T-helper 1 cell (primary cell): ENCODE results near the gene SERINC5.
"Not testable (repeated sequence)": the region's sequence is repeated elsewhere in the genome, so short reads cannot be mapped to it uniquely, and the experiment has no call there.

Experiments used
- DNase-seq, 5 donors: peaks; one replicate each; pipeline ENCODE4 v3.0.0-alpha.2; 2012 to 2020

The SERINC5 gene

GRCh38 chr5:80128141-80128540 is 127.7 kb downstream of the SERINC5 start:
- no peak for DNase-seq

GRCh38 chr5:80127116-80127552 is 128.7 kb downstream of the SERINC5 start:
- peak in 1 of 5 donors; percentile 27 for DNase-seq

GRCh38 chr5:80125962-80126480 is 129.8 kb downstream of the SERINC5 start:
- DNase-seq, result peak in 1 of 5 donors; percentile 81

- no peak for DNase-seq
Observed at GRCh38 chr5:80125022-80125961, 130.6 kb downstream of the SERINC5 start.

- DNase-seq, result no peak
Observed at GRCh38 chr5:80124121-80124918, 131.5 kb downstream of the SERINC5 start.

GRCh38 chr5:80122579-80122978 is 133.3 kb downstream of the SERINC5 start:
- DNase-seq, result no peak

- no peak for DNase-seq
Observed at GRCh38 chr5:80119372-80119771, 136.5 kb downstream of the SERINC5 start.

- DNase-seq, result peak in 1 of 5 donors; percentile 45
Observed at GRCh38 chr5:80117446-80117845, 138.4 kb downstream of the SERINC5 start.

- DNase-seq, result no peak
Observed at GRCh38 chr5:80116465-80116864, 139.4 kb downstream of the SERINC5 start.

GRCh38 chr5:80116000-80116399 is 139.8 kb downstream of the SERINC5 start:
- DNase-seq, result no peak

- DNase-seq, result no peak
Observed at GRCh38 chr5:80114860-80115259, 141.0 kb downstream of the SERINC5 start.

- DNase-seq, result not testable (repeated sequence)
Observed at GRCh38 chr5:80111376-80111990, 144.4 kb downstream of the SERINC5 start.

GRCh38 chr5:80109646-80110478 is 146.0 kb downstream of the SERINC5 start:
- DNase-seq, result no peak

GRCh38 chr5:80106916-80107315 is 148.9 kb downstream of the SERINC5 start:
- no peak for DNase-seq

- no peak for DNase-seq
Observed at GRCh38 chr5:80105698-80106439, 150.0 kb downstream of the SERINC5 start.

- no peak for DNase-seq
Observed at GRCh38 chr5:80103371-80103770, 152.5 kb downstream of the SERINC5 start.

- peak in 1 of 5 donors; percentile 75 for DNase-seq
Observed at GRCh38 chr5:80101993-80102392, 153.9 kb downstream of the SERINC5 start.

- no peak for DNase-seq
Observed at GRCh38 chr5:80097451-80097850, 158.4 kb downstream of the SERINC5 start.

GRCh38 chr5:80094236-80094738 is 161.6 kb downstream of the SERINC5 start:
- no peak for DNase-seq

- no peak for DNase-seq
Observed at GRCh38 chr5:80093796-80094195, 162.1 kb downstream of the SERINC5 start.
